CD14-positive monocyte (primary cell): ENCODE results near the gene TEKT2. TPM values are rescaled to one million over a fixed set of nuclear protein-coding genes. Genes with fewer than 3 reads are reported as not detected.

ENCODE experiments used
- DNase-seq, 3 donors: peaks; one replicate each; pipeline ENCODE4 v3.0.0-alpha.2; 2011 to 2022
- H2AFZ ChIP-seq: 2 replicates; pipeline ENCODE4 v1.6.0; 2012; ENCODE audit warnings: mild to moderate bottlenecking, low read depth, low read length, inconsistent platforms; ENCODE audit not compliant: insufficient read depth, poor library complexity, severe bottlenecking
- H3K27ac ChIP-seq, 2 donors: 1 replicate in 1 of 2; 2 replicates in 1 of 2; pipeline ENCODE4 v1.5.1; 2012 to 2013; ENCODE audit warnings: low read length in 2 of 2, control low read depth in 1 of 2, inconsistent platforms in 1 of 2, low read depth in 1 of 2, mild to moderate bottlenecking in 1 of 2
- H3K27me3 ChIP-seq, 2 donors: one replicate each; pipeline versions ENCODE4 v1.6.0 to v1.6.1; 2011 to 2013; ENCODE audit warnings: low read length in 2 of 2; ENCODE audit not compliant: control insufficient read depth in 2 of 2, insufficient read depth in 2 of 2
- H3K36me3 ChIP-seq, 2 donors: replicated peaks in 1 of 2; 1 replicate in 1 of 2; 2 replicates in 1 of 2; pipeline versions ENCODE4 v1.5.1 to v1.6.1; 2012 to 2013; ENCODE audit warnings: low read length in 2 of 2, control low read depth in 1 of 2, inconsistent platforms in 1 of 2, mild to moderate bottlenecking in 1 of 2; ENCODE audit not compliant: insufficient read depth in 2 of 2, control insufficient read depth in 1 of 2
- H3K4me1 ChIP-seq, 2 donors: 1 replicate in 1 of 2; 2 replicates in 1 of 2; pipeline versions ENCODE4 v1.5.1 to v1.6.1; 2012 to 2013; ENCODE audit warnings: low read length in 2 of 2, control low read depth in 1 of 2, inconsistent platforms in 1 of 2, mild to moderate bottlenecking in 1 of 2, moderate library complexity in 1 of 2; ENCODE audit not compliant: insufficient read depth in 2 of 2, control insufficient read depth in 1 of 2
- H3K4me2 ChIP-seq: replicated peaks from 2 replicates; pipeline ENCODE3; 2012; ENCODE audit warnings: low read length, moderate library complexity, mild to moderate bottlenecking; ENCODE audit not compliant: poor library complexity, severe bottlenecking; ENCODE audit errors: extremely low read depth
- H3K4me3 ChIP-seq, 3 experiments: fragments of 200-600 bp in 1 of 3; sonication (generic) in 1 of 3; replicated peaks in 1 of 3; 1 replicate in 2 of 3; 2 replicates in 1 of 3; pipeline ENCODE4 v1.5.1; 2011 to 2013; ENCODE audit warnings: low read length in 3 of 3, mild to moderate bottlenecking in 3 of 3, control low read depth in 2 of 3, low read depth in 2 of 3, inconsistent platforms in 1 of 3, moderate library complexity in 1 of 3
- H3K79me2 ChIP-seq: 2 replicates; pipeline ENCODE4 v1.6.0; 2012; ENCODE audit warnings: mild to moderate bottlenecking, control low read depth, inconsistent platforms, low read length, moderate library complexity; ENCODE audit not compliant: insufficient read depth
- H3K9ac ChIP-seq: 2 replicates; pipeline ENCODE4 v1.6.0; 2017; ENCODE audit warnings: low read length, mild to moderate bottlenecking; ENCODE audit not compliant: insufficient read depth, poor library complexity, severe bottlenecking
- H3K9me3 ChIP-seq, 2 donors: replicated peaks in 1 of 2; 1 replicate in 1 of 2; 2 replicates in 1 of 2; pipeline versions ENCODE4 v1.5.1 to v1.6.1; 2012 to 2013; ENCODE audit warnings: low read length in 2 of 2, control low read depth in 1 of 2; ENCODE audit not compliant: control insufficient read depth in 1 of 2, insufficient read depth in 1 of 2
- H4K20me1 ChIP-seq: 2 replicates; pipeline ENCODE4 v1.6.0; 2012; ENCODE audit warnings: mild to moderate bottlenecking, low read length, control low read depth, moderate library complexity; ENCODE audit not compliant: insufficient read depth
- H3K27ac Mint-ChIP-seq, 7 donors: one replicate each; pipeline ENCODE4 v1.8.0; 2020; ENCODE audit warnings: mild to moderate bottlenecking in 7 of 7, mixed read lengths in 7 of 7, moderate library complexity in 6 of 7, inconsistent platforms in 2 of 7
- H3K27me3 Mint-ChIP-seq, 3 donors: one replicate each; pipeline ENCODE4 v1.8.0; 2021 to 2022; ENCODE audit warnings: low read depth in 3 of 3, mild to moderate bottlenecking in 3 of 3, mixed read lengths in 3 of 3, moderate library complexity in 3 of 3, inconsistent platforms in 1 of 3
- H3K36me3 Mint-ChIP-seq, 2 donors: one replicate each; pipeline ENCODE4 v1.8.0; 2020; ENCODE audit warnings: mixed read lengths in 2 of 2, inconsistent platforms in 1 of 2, mild to moderate bottlenecking in 1 of 2
- H3K4me1 Mint-ChIP-seq: one replicate; pipeline ENCODE4 v1.8.0; 2020; ENCODE audit warnings: mild to moderate bottlenecking, mixed read lengths
- H3K4me3 Mint-ChIP-seq, 2 donors: one replicate each; pipeline ENCODE4 v1.8.0; 2020; ENCODE audit warnings: mild to moderate bottlenecking in 2 of 2, mixed read lengths in 2 of 2, moderate library complexity in 1 of 2
- H3K9me3 Mint-ChIP-seq, 7 donors: one replicate each; pipeline ENCODE4 v1.8.0; 2020 to 2022; ENCODE audit warnings: mixed read lengths in 7 of 7, mild to moderate bottlenecking in 6 of 7, moderate library complexity in 6 of 7, inconsistent platforms in 2 of 7
- WGBS: methylation state at CpG from one replicate; pipeline ENCODE4 v1.1.5; 2013; ENCODE audit warnings: missing lambda C conversion rate; ENCODE audit not compliant: insufficient coverage; 5-methylcytosine and 5-hydroxymethylcytosine counted together
- intact Hi-C, 2 donors: fragments of 100-400 bp; cut with micrococcal nuclease; formaldehyde crosslinking; loops; one replicate each; pipeline versions ENCODE4 v1.15.0 to v1.15.1; 2023
- polyA plus RNA-seq, 3 donors: library from polyadenylated mRNA; depleted of rRNA in 1 of 3; unstranded in 2 of 3; stranded (reverse) in 1 of 3; fragments of 300-500 nt in 2 of 3; fragments of >200 nt in 1 of 3; fragmentation: Illumina TruSeq in 2 of 3; gene quantifications; 1 replicate in 2 of 3; 2 replicates in 1 of 3; pipeline ENCODE4 v1.2.3, GENCODE V29; 2012 to 2021
- TF ChIP-seq, protein P1 (sequence below): fragments of 200-600 bp; IDR thresholded peaks from one replicate; pipeline ENCODE4 v1.8.0; 2022; ENCODE audit warnings: antibody characterized with exemption, mild to moderate bottlenecking

The TEKT2 gene
- polyA plus RNA-seq, 3 donors = 0.23 TPM; not detected in 2

DNA sequence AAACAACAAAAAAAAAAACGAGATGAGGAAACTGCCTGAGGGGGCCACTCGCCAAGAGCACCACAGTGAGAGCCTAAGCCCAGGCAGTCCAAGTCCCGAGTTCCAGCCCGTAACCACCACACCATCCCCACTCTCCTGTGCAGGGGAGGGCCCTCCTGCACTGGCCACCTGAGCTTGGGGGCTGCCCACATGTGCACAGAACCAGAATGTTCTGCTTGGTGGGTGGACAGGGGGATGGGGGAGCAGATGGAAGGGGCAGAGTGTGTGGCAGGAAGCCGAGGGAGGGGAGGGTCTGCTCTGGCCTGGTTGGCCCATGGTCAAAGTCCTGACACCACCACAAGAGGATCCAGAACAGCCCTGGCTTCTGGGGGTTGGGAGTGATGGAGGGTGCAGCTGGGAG is 22.4 kb downstream of the TEKT2 start:
- Mint-ChIP-seq H3K9me3 (peaks cover 0 to 4% (median 0%) of the 10 kb centered on the region in 7 donors), H3K36me3 (peaks cover 8 to 29% of the 10 kb centered on the region in 2 donors), H3K4me3 (no peak overlapping the region), H3K4me1 (peaks cover 5% of the 10 kb centered on the region), H3K27me3 (peaks cover 3 to 6% (median 6%) of the 10 kb centered on the region in 3 donors), H3K27ac (peak overlapping the region in 1 of 7 donors; percentile 26)
- H3K27ac ChIP-seq = no peak overlapping the region
- no peaks in the 10 kb centered on the region for H3K27me3 ChIP-seq
- H2AFZ ChIP-seq = no peak overlapping the region
- intact Hi-C loops = no loop called here
- H4K20me1 ChIP-seq = no peaks in the 10 kb centered on the region
- DNase-seq = no peak
- H3K4me3 ChIP-seq = no peak overlapping the region
- H3K79me2 ChIP-seq = no peaks in the 10 kb centered on the region
- no peaks in the 10 kb centered on the region for H3K9me3 ChIP-seq
- H3K9ac ChIP-seq = no peak overlapping the region
- no peaks in the 10 kb centered on the region for H3K4me1 ChIP-seq
- no peaks in the 10 kb centered on the region for H3K36me3 ChIP-seq
- TF ChIP-seq, protein P1, sequence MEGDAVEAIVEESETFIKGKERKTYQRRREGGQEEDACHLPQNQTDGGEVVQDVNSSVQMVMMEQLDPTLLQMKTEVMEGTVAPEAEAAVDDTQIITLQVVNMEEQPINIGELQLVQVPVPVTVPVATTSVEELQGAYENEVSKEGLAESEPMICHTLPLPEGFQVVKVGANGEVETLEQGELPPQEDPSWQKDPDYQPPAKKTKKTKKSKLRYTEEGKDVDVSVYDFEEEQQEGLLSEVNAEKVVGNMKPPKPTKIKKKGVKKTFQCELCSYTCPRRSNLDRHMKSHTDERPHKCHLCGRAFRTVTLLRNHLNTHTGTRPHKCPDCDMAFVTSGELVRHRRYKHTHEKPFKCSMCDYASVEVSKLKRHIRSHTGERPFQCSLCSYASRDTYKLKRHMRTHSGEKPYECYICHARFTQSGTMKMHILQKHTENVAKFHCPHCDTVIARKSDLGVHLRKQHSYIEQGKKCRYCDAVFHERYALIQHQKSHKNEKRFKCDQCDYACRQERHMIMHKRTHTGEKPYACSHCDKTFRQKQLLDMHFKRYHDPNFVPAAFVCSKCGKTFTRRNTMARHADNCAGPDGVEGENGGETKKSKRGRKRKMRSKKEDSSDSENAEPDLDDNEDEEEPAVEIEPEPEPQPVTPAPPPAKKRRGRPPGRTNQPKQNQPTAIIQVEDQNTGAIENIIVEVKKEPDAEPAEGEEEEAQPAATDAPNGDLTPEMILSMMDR = no peak
- H3K4me2 ChIP-seq = no peak overlapping the region
- 38% methylated on average over 1 of the region's 5 CpGs for WGBS

DNA sequence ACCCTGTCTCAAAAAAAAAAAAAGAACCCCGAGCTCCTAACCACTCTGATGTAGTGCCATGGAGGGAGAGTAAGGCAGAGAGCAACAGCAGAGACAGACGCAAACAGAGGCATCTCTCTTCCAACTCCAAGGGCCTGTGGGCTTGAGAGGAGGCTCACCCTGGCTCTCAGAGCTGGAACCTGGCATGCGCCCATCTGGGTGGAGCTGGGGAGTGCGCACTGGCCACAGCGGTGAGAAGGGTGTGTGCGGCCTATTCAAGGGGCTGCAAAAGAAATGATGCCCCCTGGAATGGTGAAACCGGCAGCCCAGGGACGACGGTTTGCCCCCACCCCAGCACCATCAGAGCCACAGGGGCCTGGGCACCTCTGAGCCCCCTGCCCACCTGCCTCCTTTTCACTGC is 23.5 kb downstream of the TEKT2 start:
- intact Hi-C loops = no loop called here
- Histone ChIP-seq H3K4me1 (no peaks in the 10 kb centered on the region), H3K9me3 (no peaks in the 10 kb centered on the region), H3K36me3 (peaks cover 0 to 1% of the 10 kb centered on the region in 2 donors), H3K4me2 (no peak overlapping the region), H3K4me3 (no peak overlapping the region), H3K27ac (no peak overlapping the region), H3K9ac (no peak overlapping the region), H2AFZ (no peak overlapping the region), H3K79me2 (no peaks in the 10 kb centered on the region), H4K20me1 (no peaks in the 10 kb centered on the region), H3K27me3 (no peaks in the 10 kb centered on the region)
- Mint-ChIP-seq H3K27ac (no peak overlapping the region), H3K9me3 (no peaks in the 10 kb centered on the region), H3K27me3 (peaks cover 2 to 6% (median 6%) of the 10 kb centered on the region in 3 donors), H3K36me3 (peaks cover 12 to 33% of the 10 kb centered on the region in 2 donors), H3K4me1 (peaks cover 5% of the 10 kb centered on the region), H3K4me3 (no peak overlapping the region)
- DNase-seq = no peak
- TF ChIP-seq, protein P1 = no peak
- 98% methylated on average over 7 of the region's 9 CpGs for WGBS
